HG03439 (cell line): ENCODE measurements around the gene DHX9.
"Not testable (repeated sequence)": the region's sequence is repeated elsewhere in the genome, so short reads cannot be mapped to it uniquely, and the experiment has no call there.

ENCODE experiments used
- ATAC-seq: cut with Tn5 transposase; IDR thresholded peaks from one replicate; pipeline ENCODE4 v1.9.1; 2021; ENCODE audit warnings: mild to moderate bottlenecking, moderate library complexity; ENCODE audit not compliant: unreplicated experiment

DHX9 gene

DNA sequence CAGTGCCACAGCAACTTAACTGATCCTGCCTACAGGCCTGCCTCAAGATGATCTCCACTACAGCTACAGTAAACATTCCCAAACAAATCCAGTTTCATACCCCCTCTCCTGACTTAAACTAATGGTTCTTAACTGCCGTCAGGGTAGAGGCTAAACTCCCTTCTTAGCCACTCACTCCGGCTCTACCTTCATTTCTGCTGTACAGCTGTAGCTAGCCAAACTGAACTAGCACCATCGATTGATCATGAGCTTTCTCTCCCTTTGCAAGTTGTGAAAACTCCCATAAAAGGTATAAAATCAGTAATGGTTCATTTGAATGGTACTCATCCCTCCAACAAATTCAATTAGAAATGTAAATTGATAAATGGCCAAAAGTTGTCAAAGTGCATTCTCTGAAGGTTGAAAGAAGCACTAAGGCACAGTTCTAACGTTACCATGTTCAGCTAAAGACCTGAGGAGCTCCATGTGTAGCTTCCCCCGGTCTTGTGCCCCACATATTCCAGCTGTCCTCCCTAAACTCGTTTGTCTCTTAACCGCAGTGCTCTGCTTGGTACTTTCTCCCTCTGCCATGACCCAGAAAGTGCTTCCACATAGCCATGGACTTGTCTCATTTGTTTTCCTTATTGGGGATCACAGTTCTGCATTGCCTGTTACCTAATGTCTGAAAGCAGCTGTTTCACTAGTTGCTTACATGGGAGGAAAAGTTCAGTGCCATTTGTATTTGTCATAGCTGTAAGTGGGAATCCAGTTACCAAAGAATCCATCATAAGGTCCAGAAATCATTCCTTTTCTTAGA, 49.8 kb downstream of the DHX9 start:
- no peak for ATAC-seq

DNA sequence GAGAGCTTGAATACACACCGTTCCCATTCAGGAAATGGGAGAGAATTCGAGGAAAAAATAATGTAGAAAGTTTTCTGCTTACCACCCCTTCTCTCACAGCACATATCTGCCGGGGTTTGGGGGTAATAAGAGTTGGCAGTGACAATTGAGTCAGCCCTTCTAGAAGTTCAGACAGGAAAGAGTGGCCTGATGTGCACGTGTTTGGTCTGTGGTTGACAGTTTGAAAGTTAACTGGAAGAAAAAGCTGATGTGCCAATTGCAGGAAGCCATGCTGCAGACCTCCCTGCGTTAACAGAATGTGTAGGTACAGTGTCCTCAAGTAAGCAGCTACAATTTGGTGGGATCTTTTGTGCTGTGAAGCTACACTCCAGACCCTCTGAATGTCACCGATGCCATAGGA, 50.9 kb downstream of the DHX9 start:
- no peak for ATAC-seq

DNA sequence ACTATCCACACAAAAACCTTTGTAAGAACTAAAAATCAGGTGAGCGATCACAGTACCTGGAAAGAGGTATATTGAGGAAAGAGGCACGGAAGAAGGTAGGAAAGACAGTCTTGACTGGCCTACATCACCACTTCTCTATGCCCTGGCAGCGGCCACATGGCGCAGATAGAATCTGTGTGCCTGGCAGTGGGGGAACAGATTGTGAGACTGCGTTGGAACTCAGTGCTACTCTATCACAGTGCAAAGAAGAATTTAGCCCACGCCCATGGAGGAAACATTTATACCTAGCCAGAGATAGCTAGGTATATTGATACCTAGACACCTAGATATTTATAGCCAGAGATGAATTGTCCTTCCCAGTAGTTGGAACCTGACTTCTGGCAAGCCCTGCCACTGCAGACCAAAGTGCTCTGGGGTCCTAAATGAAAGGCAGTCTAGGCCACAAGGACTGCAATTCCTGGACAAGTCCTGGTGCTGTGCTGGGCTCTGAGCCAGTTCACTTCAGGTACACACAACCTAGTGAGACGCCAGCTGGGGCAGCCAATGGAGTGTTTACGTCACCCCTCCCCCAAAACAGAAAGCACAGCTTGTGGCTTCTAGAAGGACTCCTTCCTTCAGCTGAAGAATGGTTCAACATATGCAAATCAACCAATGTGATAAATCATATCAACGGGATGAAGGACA, 51.9 kb downstream of the DHX9 start:
- no peak for ATAC-seq

DNA sequence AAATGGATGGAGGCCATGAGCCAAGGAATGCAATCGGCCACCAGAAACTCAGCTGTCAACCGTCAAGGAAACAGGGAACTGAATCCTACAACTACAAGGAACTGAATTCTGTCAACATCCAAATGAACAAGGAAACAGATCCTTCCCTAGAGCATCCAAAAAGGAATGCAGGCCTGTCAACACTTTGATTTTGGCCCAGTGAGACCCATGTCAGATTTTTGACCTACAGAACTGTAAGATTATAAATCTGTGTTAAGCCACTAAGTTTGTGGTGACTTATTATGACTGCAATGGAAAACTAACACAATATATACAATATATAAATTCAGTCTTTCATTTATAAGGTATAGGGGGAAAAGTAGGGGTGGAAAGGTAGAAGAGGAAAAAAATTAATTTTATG, 58.5 kb downstream of the DHX9 start:
- no peak for ATAC-seq

DNA sequence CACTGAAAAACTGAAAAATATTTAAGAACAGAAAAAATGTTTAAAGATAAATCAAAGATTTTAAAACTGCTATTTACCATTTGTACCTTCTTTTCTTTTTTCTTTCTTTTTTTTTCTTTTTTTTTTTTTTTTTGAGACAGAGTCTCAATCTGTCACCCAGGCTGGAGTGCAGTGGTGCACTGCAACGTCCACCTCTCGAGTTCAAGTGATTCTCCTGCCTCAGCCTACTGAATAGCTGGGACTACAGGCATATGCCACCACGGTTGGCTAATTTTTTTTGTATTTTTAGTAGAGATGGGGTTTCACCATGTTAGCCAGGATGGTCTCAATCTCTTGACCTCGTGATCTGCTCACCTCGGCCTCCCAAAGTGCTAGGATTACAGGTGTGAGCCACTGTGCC, 62.8 kb downstream of the DHX9 start:
- ATAC-seq, result not testable (repeated sequence)

DNA sequence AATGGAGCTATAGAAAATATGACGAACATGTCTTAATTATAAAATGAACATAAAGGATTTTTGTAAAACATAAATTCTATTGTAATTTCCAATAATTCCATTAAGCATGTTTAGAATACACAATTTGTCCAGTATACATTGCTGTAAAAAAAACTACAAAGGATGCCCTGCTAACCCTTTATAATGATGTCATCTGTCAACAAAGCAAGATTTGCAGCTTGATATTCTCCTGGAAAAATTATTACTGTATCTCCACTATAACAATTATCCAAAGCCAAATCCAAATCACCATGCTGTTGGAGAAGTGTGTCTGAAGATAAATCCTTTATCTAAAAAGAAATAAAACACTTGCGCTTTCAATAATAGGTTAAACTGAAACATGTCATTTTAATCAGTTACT, 66.2 kb downstream of the DHX9 start:
- ATAC-seq, result no peak

DNA sequence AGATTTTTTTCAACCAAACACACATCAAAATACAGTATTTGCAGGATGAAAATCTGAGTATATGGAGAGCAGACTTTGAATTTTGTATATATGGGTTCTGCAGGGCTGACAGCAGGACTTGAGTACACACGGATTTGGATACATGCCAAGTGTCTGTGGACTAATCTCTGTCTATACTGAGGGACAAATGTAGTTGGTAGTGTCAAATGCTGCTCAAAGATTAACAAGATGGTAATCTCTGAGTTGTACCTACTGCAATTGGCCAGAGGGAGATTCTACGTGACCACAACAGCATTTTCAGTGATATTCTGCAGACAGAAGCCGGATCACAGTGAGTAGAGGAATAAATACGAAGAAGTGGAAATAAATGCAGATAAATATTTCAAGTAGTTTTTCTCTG, 70.4 kb downstream of the DHX9 start:
- ATAC-seq, result no peak

DNA sequence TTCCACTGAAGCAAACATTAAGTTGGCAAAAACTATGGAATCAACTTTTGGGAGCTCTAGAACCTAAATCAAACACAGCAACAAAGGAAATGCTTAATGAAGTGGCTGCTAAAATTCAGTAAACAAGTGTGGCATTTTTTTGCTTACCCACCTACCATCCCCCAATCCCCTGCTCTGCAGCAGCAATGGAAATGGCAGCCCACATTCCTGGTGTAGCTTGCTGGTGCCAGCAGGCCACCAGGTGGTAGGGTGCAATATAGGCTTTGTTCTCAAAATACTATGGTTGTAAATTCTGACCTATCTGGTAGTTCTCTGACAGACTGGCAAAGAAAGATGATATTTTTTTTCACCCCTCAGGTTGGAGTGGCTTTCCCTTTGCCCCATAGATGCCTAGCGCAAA, 71.0 kb downstream of the DHX9 start:
- no peak for ATAC-seq

DNA sequence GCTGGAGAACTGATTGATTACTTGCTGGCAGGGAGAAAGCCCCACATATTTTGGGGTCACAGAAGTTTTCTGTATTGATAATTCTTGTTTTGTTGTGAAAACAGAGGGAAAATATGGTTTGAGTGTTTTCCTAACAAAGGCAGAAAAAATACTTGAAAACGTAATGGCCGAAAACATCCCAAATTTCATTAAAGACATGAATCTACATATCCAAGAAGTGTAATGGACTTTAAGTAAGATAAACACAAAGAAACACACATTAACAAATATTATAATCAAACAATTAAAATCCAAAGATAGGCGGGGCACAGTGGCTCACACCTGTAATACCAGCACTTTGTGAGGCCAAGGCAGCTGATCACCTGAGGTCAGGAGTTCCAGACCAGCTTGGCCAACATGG, 74.3 kb downstream of the DHX9 start:
- no peak for ATAC-seq

DNA sequence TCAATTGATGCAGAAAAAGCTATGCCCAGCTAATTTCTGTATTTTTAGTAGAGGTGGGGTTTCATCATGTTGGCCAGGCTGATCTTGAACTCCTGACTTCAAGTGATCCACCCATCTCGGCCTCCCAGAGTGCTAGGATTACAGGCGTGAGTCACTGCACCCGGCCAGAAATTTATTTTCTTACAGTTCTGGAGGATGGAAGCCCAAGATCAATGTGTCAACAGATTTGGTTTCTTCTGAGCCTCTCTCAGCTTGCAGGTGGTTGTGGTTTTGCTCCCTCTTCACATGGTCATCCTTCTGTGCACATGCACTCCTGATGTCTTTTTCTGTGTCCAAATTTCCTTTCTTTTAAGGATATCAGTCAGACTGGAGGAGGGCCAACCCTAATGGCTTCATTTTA, 78.2 kb downstream of the DHX9 start:
- no peak for ATAC-seq

DNA sequence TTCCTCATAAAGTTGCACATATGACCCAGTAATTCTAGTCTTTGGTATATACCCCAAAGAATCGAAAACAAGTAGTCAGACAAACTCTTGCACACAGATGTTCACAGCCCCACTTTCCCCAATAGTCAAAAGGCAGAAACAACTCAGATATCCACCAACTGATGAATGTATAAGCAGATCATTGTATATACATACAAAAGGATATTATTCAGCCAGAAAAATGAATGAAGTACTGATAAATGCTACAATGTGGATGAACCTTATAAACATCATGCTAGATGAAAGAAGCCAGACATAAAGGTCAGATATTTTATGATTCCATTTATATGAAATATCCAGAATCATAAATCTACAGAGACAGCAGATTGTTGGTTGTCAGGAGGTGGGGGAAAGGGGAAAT, 86.5 kb downstream of the DHX9 start:
- ATAC-seq, result no peak

DNA sequence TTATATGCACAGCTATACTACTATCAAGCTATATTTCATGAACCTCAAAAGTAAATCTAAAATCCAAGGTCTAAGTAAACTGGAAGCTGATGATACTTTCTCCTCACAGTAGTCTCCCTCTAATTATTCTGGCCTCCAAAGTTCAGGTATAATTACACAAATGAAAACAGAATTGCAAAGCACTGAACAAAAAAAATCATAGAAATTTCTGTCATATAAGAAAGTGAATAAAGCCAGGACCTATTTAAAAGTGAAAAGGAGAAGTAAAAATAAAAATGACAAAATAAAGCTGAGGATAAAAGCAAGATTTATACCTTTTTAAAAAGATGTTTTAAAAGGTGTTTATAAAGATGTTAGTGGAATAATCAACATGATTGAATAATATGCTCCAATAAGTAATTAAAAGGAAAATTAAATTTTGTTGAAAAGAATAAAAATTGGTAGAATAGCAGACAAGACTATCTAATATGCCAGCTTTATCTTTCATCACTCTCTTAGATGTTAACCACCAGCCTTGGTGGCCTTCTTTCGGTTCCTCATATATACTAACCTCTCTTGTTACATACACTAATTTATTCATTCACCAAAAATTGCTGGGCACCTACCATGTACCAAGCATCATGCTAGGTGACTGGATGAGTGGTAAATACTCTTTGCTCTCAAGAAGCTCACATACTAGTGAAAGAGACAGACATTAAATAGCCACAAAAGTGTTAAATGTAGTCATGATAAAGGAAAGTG, 88.7 kb downstream of the DHX9 start:
- ATAC-seq, result peak; percentile 58

DNA sequence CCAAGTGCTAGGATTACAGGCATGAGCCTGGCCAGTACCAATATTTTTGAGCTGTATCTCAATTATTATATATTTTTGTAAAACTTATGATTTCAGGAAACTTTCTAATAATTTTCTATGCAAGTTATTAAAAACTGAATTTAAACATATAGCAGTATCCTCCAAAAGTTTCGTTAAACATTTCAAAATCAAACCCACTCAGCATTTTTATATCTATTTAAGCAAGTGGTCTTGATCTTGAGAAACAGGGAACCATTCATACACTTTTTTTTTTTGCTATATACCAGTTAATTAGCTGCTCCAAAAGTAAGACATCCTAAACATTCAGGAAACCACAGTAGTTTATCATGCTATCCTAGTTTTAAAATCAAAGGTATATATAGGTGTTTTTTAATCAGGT, 91.8 kb downstream of the DHX9 start:
- ATAC-seq, result no peak

DNA sequence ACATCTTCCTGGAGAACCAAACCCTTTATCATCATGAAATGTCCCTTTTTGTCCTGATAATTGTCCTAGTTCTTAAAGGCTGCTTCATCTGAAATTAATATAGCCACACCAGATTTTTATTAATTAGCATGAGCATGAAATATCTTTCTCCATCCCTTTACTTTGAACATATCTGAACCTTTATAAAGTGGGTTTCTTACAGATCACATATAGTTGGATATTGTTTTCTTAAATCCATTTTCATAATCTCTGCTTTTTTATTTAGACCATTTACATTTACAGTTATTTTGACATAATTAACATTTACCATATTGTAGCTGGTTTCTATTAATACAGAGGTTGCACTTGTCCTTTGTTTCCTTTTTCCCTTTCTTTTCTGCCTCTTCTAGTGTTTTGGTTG, 96.6 kb downstream of the DHX9 start:
- ATAC-seq, result no peak
